Smooth muscle cell of the brain vasculature (primary cell): ENCODE data around the gene GRB7.
A peak's percentile ranks its signal among the peaks of the same experiment; 100 is the strongest.
"Not testable (repeated sequence)": the region's sequence is repeated elsewhere in the genome, so short reads cannot be mapped to it uniquely, and the experiment has no call there.

Experiments
- DNase-seq: peaks from one replicate; pipeline ENCODE4 v3.0.0-alpha.2; 2012; ENCODE audit warnings: low read depth, low spot score

The GRB7 gene

DNA sequence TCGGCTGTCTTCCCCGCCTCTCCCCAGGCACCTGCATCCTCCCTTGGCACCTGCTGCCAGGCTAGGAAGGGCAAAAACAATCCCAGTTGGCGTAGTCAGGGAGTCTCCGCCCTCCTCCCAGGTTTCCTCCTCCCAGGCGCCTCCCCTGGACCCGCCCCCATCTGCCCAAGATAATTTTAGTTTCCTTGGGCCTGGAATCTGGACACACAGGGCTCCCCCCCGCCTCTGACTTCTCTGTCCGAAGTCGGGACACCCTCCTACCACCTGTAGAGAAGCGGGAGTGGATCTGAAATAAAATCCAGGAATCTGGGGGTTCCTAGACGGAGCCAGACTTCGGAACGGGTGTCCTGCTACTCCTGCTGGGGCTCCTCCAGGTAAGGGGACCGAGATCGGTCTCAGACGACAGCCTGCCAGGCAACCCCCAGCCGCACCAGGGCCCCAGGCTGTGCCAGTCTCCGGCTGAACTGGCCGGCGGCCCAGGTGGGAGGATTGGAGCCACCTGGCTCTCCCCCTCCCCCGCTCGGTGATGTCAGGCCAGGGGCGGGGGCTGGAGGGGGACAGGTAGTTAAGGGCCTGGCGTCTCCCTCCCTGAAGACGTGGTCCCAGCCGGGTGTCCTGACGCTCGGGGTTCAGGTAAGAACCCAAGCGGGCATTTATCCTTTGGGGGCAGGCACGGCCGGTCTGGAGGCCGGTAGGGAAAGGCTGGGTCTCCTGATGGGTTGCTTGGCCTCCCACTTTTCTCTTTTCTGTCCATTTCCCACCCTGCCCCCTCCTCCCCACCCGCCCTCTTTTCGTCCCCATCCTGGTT, at the start of gene GRB7:
TSS of gene GRB7 (plus strand) at position 179 of the 808 bp plus-strand sequence. CDS start 4,364 bp downstream, outside the sequence.
- no peak for DNase-seq

- DNase-seq, result no peak
Observed at GRCh38 chr17:39688475-39688835, 49.3 kb upstream of the GRB7 start.

DNA sequence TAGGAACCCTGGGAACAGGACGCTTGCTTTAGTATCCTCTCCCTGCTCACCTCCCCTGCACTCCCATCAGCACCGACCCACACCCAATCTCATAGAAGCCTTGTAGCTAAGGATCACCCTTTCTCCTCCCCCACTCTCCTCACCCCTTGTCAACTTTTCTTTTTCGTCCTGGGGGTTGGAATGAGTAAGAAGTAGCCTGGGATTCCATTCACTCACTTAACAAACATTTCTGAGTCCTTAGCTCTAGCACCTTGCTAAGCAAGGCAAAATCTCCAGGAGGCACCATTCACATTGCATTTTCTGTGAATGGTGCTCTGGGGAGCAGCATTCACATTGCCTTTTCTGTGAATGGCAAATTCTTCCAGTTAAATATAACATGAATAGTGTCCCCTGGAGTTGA, 48.8 kb upstream of the GRB7 start:
- DNase-seq, result no peak

DNA sequence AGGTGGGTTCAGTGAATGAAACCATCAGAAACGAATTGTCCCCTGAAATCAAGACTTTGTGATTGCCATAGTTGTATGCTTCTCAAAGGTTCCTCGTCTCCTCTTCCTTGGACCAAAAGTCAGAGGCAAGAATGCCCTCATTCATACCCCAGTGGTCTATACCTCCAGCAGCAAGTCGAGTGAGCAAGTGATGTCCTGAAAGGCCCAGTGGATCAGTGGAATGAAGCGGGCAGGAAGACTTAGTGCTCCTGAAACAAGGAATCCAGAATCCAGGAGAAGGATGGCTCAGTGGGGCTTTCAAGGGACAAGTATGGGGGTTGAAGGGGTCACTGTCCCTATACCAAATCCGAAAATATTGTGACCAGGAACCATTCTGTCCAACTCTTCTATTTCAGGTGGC, 43.1 kb upstream of the GRB7 start:
- DNase-seq, result no peak

GRCh38 chr17:39695089-39695474, 42.7 kb upstream of the GRB7 start:
- no peak for DNase-seq

GRCh38 chr17:39696731-39697130, 41.0 kb upstream of the GRB7 start:
- no peak for DNase-seq

- no peak for DNase-seq
Observed at GRCh38 chr17:39697961-39698360, 39.8 kb upstream of the GRB7 start.

- DNase-seq, result not testable (repeated sequence)
Observed at GRCh38 chr17:39699157-39699817, 38.5 kb upstream of the GRB7 start.

DNA sequence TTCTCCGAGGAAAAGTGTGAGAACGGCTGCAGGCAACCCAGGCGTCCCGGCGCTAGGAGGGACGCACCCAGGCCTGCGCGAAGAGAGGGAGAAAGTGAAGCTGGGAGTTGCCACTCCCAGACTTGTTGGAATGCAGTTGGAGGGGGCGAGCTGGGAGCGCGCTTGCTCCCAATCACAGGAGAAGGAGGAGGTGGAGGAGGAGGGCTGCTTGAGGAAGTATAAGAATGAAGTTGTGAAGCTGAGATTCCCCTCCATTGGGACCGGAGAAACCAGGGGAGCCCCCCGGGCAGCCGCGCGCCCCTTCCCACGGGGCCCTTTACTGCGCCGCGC, 38.0 kb upstream of the GRB7 start, which contains the start of gene ERBB2:
TSS of gene ERBB2 (plus strand) at position 247 of the 330 bp plus-strand sequence. CDS start 175 bp downstream, outside the sequence.
- DNase-seq, result peak; percentile 37

- DNase-seq, result no peak
Observed at GRCh38 chr17:39700148-39700987, 37.4 kb upstream of the GRB7 start.

DNA sequence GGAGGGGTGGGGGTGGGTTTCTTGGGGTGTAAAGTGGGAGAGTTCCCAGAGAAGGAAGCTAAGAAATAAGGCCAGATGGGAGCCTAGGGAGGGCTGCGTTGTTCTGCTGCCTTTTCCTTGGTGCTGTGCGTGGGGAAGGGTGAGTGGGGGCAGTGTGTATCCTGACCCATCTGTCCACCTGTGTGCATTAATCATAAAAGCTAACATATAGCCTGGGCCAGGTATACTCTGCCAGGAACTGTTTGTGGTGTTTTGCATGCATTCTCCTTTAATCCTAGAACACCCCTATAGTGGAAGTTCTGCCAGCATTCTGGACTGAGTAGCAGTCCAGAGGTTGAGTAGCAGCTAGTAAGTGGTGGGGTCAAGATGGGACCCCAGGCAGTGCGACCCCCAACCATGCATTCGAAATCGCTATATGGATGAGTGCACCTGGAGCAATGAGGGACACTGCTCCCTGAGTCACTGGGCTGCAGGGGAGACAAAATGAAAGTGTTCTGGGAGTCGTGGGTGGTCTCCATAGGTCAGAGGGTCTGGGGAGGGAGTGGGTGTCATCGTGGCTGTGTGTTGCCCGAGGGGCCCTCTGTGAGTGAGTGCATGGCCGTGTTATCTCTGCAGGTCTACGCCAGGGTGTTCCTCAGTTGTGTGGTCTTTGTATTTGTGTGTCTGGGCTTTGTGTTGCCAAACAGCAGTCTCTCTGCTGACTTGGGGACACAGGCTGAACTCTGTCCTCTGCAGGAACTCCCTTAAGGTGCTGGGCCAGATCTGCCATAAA, 36.5 kb upstream of the GRB7 start:
- DNase-seq, result no peak

- no peak for DNase-seq
Observed at GRCh38 chr17:39701784-39702422, 35.8 kb upstream of the GRB7 start.

GRCh38 chr17:39702901-39703893, 34.5 kb upstream of the GRB7 start:
- no peak for DNase-seq

- DNase-seq, result no peak
Observed at GRCh38 chr17:39703913-39704312, 33.8 kb upstream of the GRB7 start.

GRCh38 chr17:39704821-39705551, 32.8 kb upstream of the GRB7 start:
- DNase-seq, result no peak

DNA sequence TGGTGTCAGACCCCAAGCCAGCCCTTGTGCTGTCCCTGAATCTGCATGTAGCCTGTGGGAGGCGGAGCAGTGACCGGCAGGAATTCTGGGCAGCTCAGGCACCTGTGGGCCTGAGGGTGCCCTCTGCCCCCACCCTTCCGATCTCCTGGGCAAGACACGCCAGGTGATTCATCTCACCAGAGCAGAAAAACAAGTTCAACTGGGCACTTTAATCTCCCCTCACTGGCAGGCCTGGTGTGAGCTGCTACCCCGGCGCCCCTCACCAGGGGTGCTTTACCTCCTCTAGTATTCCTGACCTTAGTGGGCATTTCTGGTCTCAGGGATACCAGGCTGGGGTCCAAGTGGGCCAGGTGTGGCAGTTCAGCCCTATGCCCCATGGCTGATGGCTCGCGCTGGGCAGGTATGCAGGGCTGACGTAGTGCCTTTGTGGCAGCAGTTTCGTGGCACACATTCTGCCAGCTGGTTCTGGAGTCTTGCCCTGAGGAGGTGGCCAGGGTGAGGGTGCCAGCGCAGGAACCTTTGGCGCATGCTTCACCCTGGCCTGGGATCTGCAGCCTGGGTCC, 31.9 kb upstream of the GRB7 start:
- no peak for DNase-seq

DNA sequence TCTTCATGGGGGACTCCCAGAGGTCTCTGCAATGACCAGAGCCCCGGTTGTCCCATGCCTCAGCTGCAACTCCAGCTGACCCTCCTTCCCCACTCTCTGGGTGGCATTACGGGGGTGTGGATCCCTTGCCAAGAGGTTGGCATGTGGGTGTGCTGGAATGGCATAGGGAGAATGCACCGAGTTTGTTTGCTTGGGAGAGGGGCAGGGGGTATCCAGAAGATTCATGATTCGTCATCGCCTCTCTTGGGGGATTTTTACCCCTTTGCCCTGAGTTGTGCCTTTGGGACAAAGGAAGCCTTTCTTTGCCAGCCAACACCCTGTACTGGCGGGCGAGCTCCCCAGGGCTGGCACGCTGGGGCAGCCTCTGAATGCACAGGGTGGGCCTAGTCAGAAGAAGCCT, 31.4 kb upstream of the GRB7 start:
- DNase-seq, result no peak

DNA sequence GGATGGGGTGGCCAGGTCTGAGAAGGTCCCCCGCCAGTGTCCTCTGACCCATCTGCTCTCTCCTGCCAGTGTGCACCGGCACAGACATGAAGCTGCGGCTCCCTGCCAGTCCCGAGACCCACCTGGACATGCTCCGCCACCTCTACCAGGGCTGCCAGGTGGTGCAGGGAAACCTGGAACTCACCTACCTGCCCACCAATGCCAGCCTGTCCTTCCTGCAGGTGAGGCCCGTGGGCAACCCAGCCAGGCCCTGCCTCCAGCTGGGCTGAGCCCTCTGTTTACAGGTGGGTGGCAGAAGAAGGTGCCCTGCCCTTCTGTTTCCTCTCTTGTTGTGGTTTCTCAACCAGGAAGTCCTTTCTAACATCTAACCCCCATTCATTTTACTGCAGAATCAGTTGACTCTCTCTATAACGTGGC, 30.8 kb upstream of the GRB7 start:
- DNase-seq, result no peak
